VCaP (cell line): ENCODE measurements around the gene CPPED1.

Experiments used
- H3K27ac ChIP-seq: fragments of 450-650 bp; 2 replicates; pipeline ENCODE4 v1.5.1; 2017
- TF ChIP-seq, protein P1 (sequence below): fragments of 450-650 bp; conservative IDR thresholded peaks from 2 replicates; pipeline ENCODE4 v1.5.1; 2017; ENCODE audit warnings: mild to moderate bottlenecking, moderate library complexity

The CPPED1 gene

DNA sequence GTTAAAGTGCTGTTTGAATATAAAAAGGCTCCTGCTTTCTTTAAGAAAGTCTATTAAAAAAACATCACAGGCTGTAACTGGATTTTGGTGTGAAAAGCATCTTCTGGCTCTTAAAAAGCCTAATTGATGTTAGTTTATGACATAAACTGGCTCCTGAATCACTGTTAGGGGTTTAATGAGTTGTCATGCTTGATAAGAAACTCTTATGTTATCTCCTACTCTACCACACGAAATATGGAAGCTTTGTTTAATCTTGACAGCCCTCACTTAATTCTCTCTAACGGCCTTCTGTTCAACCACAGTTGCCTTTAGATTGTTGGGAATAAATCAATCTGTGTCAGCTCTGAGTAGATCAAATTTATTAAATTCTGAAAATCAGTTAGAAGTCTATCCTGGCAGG lies 51.5 kb downstream of the CPPED1 start:
- TF ChIP-seq, protein P1, sequence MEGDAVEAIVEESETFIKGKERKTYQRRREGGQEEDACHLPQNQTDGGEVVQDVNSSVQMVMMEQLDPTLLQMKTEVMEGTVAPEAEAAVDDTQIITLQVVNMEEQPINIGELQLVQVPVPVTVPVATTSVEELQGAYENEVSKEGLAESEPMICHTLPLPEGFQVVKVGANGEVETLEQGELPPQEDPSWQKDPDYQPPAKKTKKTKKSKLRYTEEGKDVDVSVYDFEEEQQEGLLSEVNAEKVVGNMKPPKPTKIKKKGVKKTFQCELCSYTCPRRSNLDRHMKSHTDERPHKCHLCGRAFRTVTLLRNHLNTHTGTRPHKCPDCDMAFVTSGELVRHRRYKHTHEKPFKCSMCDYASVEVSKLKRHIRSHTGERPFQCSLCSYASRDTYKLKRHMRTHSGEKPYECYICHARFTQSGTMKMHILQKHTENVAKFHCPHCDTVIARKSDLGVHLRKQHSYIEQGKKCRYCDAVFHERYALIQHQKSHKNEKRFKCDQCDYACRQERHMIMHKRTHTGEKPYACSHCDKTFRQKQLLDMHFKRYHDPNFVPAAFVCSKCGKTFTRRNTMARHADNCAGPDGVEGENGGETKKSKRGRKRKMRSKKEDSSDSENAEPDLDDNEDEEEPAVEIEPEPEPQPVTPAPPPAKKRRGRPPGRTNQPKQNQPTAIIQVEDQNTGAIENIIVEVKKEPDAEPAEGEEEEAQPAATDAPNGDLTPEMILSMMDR = no peak
- no peak overlapping the region; the same call in 1 of the 2 replicates for H3K27ac ChIP-seq

DNA sequence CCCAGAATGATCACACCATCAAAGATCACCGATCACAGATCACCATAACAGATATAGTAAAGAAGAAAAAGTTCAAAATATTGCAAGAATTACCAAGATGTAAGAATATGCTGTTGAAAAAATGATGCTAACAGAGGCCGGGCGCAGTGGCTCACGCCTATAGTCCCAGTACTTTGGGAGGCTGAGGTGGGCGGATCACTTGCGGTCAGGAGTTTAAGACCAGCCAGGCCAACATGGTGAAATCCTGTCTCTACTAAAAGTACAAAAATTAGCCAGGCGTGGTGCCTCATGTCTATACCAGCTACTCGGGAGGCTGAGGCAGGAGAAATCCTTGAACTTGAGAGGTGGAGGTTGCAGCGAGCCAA lies 53.2 kb downstream of the CPPED1 start:
- TF ChIP-seq, protein P1 = no peak
- H3K27ac ChIP-seq = peak overlapping the region; percentile 32; the same call in 1 of the 2 replicates

DNA sequence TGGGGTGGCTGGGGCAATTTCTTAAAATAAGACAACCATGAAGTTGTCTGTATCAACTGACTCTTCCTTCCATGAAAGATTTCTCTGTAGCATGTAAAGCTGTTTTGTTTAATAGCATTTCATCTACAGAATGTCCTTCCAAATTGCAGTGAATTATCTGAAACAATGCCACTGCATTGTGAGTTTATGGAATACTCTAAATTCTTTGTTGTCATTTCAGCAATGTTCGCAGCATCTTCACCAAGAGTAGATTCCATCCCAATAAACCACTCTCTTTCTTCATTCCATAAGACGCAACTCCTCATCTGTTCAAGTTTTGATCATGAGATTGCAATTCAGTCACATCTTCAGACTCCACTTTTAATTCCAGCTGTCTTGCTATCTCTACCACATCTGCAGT lies 54.6 kb downstream of the CPPED1 start:
- TF ChIP-seq, protein P1 = no peak
- no peak overlapping the region for H3K27ac ChIP-seq

DNA sequence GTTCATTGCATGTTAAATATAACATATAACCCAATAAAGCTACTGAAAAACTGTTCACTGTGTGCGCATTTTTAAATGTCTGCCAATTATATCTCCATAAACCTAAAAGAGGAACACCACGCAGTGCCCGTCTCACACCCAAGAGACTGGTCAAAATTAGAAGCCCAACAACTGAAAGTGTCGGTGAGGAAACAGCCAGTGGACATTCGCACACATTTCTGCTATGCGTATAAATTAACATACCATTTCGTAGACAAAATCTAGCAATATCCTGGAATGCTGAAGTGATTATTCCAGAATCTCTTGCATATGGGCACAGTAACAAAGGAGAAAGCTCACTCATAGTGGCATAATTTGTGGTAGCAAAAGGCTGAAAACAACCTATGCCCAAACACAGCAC lies 55.9 kb downstream of the CPPED1 start:
- H3K27ac ChIP-seq = no peak overlapping the region

DNA sequence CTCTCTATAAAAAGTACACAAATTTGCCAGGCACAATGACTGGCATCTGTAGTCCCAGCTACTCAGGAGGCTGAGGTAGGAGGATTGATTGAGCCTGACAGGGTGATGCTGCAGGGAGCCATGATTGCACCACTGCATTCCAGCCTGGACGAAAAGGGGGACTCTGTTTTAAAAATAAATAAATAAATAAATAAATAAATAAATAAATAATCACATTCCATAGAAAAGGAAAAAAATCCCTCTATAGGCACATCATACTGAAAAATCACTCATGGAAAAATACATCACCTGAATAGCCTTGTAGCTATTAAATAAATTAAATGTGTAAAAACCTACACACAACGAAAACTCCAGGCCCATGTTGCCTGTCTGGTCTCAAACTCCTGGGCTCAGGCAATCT lies 56.4 kb downstream of the CPPED1 start:
- no peak overlapping the region for H3K27ac ChIP-seq
- TF ChIP-seq, protein P1 = no peak

More for the DNA sequence above, 55.9 kb downstream of the CPPED1 start:
- TF ChIP-seq, protein P1 = no peak

DNA sequence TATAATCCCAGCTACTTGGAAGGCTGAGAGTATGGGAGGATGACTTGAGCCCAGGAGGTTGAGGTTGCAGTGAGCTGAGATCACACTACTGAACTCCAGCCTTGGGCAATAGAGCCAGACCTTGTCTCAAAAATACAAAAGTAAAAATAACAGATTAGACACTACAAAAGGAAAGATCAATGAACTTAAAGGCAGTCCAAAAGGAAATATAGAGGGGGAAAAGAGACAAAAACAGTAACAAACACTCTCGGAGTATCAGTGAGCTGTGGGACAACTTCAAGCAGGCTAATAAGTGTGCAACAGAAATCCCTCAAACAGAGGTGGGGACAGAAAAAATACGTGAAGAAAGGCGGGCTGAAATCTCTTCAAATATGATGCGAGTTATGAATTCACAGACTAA lies 58.8 kb downstream of the CPPED1 start:
- no peak overlapping the region for H3K27ac ChIP-seq
- TF ChIP-seq, protein P1 = no peak

DNA sequence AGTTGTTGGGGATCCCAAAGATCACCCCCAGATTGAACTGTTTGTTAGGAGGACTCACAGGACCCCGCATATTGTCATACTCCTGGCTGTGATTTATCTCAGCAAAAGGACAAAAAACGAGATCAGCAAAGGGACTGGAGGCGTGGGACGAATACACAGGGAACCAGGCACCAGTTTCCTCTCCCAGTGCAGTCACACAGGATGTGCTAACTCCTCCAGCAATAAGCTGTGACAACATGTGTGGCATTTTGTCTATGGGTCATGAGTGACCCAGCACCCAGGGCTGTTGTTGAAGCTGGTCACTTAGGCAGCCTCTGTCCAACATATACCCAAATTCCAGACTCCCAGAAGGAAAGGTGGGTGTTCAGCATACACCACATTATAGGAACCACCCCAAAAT lies 60.9 kb downstream of the CPPED1 start:
- TF ChIP-seq, protein P1 = no peak
- H3K27ac ChIP-seq = no peak overlapping the region
